Activated CD4-positive, CD25-positive, alpha-beta regulatory T cell (primary cell): ENCODE results near the gene ITGA4.

Experiments
- DNase-seq, 4 experiments: peaks; one replicate each; lab custom pipeline; 2025; lab: John Stamatoyannopoulos, UW

Gene ITGA4

DNA sequence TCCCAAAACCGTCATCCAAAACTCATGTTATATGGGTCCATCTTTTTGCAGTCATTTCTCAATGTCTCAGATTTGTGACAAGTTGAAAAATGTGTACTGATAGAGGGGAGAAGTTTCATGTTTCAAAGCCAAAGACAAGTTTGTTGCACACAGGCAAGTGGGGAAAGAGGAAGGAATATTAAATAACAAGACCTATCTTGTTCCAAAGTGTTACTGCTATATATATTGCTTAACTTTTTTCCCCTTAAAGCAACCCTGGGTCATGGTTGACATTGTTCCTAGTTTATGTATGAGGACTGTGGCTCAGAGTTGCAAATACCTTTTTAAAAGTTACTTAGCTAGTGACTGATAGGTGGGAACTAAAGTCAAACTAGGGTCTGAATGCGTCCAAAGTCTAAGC is 1.7 kb downstream of the ITGA4 start:
- no peak for DNase-seq

DNA sequence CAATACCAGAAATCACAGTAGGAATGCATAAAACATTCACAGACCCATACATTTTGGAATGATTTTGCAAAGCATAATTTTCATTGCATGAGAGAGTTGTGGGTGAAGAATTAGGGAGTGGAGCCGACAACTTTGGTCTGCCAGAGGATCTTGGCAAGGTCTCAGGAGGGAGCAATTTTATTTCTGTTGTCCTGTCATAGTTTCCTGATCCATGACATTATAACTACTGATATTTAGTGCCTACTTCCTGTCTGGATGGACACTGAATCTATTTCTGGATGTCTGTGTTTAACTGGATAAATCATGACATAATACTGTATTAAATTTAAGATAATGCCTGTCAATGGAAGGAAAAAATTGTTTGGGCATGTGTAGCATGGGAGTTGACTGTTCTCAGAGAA is 2.4 kb downstream of the ITGA4 start:
- DNase-seq: no peak

GRCh38 chr2:181461056-181461997 is 4.1 kb downstream of the ITGA4 start:
- DNase-seq: no peak

GRCh38 chr2:181462033-181462432 is 4.8 kb downstream of the ITGA4 start:
- DNase-seq: no peak

DNA sequence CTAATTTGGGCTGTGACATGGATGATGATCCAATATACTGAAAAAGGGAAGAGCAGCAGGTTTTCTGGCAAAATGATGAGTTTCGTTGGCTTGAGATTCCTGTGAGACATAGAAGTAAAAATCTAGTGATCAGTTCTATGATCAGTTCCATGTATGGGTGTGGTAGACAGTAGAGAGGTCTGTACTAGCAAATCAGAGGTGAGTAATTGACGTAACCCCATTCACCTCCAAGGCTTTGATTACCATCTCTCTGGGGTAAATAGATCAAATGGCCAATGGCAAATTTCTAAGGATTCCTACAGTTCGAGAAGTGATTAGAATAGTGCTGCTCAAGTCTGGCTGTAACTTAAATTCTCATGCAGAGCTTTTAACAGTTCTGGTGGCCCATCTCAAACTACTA is 6.4 kb downstream of the ITGA4 start:
- DNase-seq: no peak

GRCh38 chr2:181464966-181465365 is 7.8 kb downstream of the ITGA4 start:
- no peak for DNase-seq

GRCh38 chr2:181465676-181466375 is 8.6 kb downstream of the ITGA4 start:
- no peak for DNase-seq

DNA sequence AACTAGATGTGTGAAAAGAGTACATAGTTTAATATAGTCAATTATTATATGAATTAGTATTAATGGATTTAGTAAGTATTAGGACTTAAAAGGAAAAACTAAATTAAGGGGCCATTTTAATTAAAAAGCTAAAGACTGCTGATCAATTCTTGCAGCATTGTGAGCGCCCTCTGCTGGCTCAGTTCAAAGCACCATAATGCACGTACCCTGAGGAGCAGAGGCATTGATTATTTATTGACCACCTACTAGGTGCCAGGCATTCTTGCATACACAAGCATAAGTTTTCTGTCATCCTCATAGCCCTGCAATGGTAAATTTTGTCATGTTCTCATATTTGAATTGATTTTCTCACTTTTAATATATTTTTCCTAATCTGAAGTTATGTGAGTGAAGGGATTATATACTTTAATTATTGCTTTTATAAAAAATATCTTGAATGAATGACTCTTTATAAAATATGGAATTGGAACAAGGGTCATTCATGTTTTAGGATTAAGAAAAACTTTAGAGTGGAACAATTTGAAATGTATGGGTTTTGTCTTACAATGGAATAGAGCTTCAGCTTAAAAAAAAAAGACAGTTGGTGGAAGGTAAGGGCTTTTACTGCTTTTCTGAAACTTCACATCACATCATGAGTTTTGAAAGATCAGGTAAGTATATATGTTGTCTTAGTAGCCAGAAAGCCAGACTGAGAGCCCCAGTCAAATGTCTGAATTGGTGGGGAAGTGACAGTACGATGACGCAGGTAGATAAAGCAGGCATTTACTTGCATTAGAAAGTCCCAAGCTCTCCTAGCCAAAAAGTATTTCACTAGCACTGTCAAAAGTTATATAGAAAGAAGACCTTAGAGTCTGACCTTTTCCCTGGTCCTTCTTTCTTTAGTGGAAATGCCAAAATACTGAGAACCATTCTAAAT is 9.7 kb downstream of the ITGA4 start:
- peak; percentile 32 to 62 (median 50) for DNase-seq

DNA sequence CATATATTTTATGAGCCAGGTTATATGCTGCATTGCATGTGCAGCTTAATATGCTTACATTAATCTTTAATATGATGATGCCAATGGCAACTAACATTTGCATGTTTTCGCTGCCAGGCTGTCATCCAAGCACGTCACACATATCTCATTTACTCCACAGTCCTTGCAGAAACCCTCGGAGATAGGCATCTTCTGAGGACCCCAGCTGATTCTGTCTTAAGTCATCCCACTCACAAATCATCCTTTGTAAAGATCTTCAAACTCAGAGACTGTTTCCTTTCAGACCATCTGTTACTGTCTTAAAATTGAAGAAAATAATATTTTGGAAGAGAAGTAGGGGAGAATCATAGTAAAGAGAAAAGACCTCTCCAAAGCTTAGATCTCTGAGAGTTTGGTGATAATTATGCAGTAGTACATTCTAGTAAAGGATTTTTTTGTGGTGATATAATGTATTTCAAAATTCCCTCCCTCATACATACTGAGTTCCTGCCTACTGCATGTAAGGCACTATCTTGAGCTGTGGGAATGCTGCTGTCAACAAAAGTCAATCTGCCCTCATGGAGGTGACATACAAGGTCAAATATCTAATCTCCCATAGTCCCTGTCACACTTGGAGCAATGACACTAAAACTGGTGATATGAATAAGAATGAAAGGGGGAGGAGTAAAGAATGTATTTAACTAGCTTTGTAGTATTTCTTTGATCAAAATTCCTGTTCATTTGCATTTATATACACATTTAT is 11.0 kb downstream of the ITGA4 start:
- no peak for DNase-seq

- no peak for DNase-seq
Observed at GRCh38 chr2:181468811-181469210, 11.6 kb downstream of the ITGA4 start.

- DNase-seq: no peak
Observed at GRCh38 chr2:181471226-181471625, 14.0 kb downstream of the ITGA4 start.

GRCh38 chr2:181471783-181472182 is 14.6 kb downstream of the ITGA4 start:
- no peak for DNase-seq

DNA sequence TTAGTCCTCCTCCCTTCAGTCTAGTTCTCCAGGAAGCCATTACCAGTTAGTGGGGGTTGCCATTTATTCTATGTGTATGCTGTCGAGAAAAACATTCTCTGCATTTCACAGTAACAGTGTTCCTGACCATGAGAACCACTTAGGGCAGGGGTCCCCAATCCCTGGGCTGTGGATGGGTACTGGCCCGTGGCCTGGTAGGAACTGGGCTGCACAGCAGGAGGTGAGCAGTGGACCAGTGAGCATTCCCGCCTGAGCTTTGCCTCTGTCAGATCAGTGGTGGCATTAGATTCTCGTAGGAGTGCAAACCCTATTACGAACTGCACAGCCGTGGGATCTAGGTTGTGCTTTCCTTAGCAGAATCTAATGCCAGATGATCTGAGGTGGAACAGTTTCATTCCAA is 15.8 kb downstream of the ITGA4 start:
- DNase-seq: no peak

GRCh38 chr2:181474222-181474881 is 17.2 kb downstream of the ITGA4 start:
- DNase-seq: no peak

DNA sequence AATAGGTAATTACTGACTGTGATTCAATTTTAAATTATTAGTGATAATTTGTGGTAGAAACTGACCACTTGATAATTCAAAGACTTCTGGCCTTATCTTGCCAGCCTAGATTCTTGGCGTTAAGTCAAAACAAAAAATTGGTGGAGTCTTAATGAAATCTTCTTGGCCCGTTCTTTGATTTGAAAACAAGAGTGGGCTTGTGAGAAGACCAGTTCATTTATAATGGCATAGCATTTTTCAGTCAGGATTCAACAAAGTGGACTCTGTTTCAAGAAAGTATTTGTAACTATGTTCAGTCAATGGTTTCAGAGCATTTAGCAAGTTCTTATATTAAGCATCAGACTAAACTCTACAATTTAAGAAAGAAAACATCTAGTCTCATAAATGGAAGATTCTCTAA is 26.0 kb downstream of the ITGA4 start:
- no peak for DNase-seq

DNA sequence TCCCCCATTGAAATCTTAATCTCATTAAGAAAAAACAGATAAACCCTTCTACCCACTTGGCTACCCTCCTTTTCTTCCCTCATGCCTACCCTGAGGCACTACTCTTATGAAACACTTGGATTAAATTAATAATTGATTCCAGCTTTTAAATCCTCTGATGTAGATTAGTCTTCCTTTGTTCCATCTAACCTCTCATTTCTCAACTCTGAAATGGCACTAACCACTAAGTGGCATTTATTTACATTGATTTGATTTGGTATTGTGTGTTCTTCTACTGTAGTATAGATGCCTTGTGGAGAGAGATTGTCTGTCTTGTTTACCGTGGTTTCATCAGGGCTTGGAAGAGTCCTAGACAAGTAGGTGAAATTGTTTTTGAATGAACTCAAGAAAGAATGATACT is 26.7 kb downstream of the ITGA4 start:
- no peak for DNase-seq

- no peak for DNase-seq
Observed at GRCh38 chr2:181484851-181485637, 27.9 kb downstream of the ITGA4 start.

- no peak for DNase-seq
Observed at GRCh38 chr2:181485638-181485946, 28.4 kb downstream of the ITGA4 start.

GRCh38 chr2:181499231-181499630 is 42.0 kb downstream of the ITGA4 start:
- DNase-seq: no peak

DNA sequence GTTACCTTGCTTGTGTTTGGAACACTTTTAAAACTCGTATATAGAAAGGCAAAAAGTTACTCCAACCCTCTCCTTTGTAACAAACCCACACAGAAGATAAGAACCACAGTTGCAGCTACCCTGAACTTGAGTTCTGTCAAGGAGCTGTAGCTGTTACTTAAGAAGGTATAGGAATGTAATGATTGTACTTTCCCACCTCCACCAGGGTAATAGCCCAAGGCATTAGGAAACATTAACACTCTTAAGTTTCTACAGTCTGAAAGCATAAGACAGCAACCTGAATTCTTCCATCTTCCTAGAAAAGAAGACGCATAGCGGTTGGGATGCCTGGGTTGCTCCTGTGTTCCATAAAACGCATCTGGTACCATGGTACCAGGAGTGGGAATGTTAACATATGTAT is 43.0 kb downstream of the ITGA4 start:
- DNase-seq: no peak
